Liver (tissue), 9 donors: ENCODE results near the gene RTN3. TPM values are rescaled to one million over a fixed set of nuclear protein-coding genes. Genes with fewer than 3 reads are reported as not detected.

ENCODE experiments used
- DNase-seq: peaks from one replicate; pipeline ENCODE4 v3.0.0-alpha.2; 2017; ENCODE audit warnings: low spot score
- H3K27ac ChIP-seq, 2 donors: one replicate each; pipeline ENCODE4 v1.7.0; 2013; ENCODE audit warnings: inconsistent platforms in 2 of 2, low read length in 2 of 2, control low read depth in 1 of 2, low read depth in 1 of 2, mild to moderate bottlenecking in 1 of 2
- H3K27me3 ChIP-seq, 4 donors: one replicate each; pipeline versions ENCODE4 v1.6.1 to v1.7.0; 2013; ENCODE audit warnings: low read length in 3 of 4, inconsistent platforms in 1 of 4, mild to moderate bottlenecking in 1 of 4, moderate library complexity in 1 of 4; ENCODE audit not compliant: control insufficient read depth in 4 of 4, insufficient read depth in 4 of 4
- H3K36me3 ChIP-seq, 4 donors: one replicate each; pipeline versions ENCODE4 v1.6.1 to v1.7.0; 2013; ENCODE audit warnings: low read length in 3 of 4, mild to moderate bottlenecking in 3 of 4, low read depth in 1 of 4, moderate library complexity in 1 of 4; ENCODE audit not compliant: control insufficient read depth in 4 of 4, insufficient read depth in 3 of 4
- H3K4me1 ChIP-seq, 4 donors: one replicate each; pipeline versions ENCODE4 v1.6.1 to v1.7.0; 2013; ENCODE audit warnings: low read length in 3 of 4, mild to moderate bottlenecking in 3 of 4, moderate library complexity in 1 of 4; ENCODE audit not compliant: control insufficient read depth in 4 of 4, insufficient read depth in 4 of 4
- H3K4me3 ChIP-seq, 3 donors: one replicate each; pipeline versions ENCODE4 v1.6.1 to v1.7.0; 2013; ENCODE audit warnings: low read length in 3 of 3, control low read depth in 1 of 3, low read depth in 1 of 3, mild to moderate bottlenecking in 1 of 3
- H3K9ac ChIP-seq, 2 donors: one replicate each; pipeline ENCODE4 v1.7.0; 2013; ENCODE audit warnings: low read length in 2 of 2, mild to moderate bottlenecking in 2 of 2, moderate library complexity in 2 of 2, control low read depth in 1 of 2, low read depth in 1 of 2
- H3K9me3 ChIP-seq, 4 donors: one replicate each; pipeline versions ENCODE4 v1.6.1 to v1.7.0; 2013; ENCODE audit warnings: low read length in 3 of 4; ENCODE audit not compliant: control insufficient read depth in 4 of 4
- EGR1 ChIP-seq, 2 donors: IDR thresholded peaks; 2 replicates each; pipeline ENCODE4 v1.6.1; 2016 to 2018; ENCODE audit warnings: antibody characterized with exemption in 2 of 2, low read depth in 2 of 2
- FOXA1 ChIP-seq: IDR thresholded peaks from 2 replicates; pipeline ENCODE4 v1.6.1; 2016; ENCODE audit warnings: antibody characterized with exemption
- FOXA2 ChIP-seq: IDR thresholded peaks from 2 replicates; pipeline ENCODE4 v1.6.1; 2016; ENCODE audit warnings: antibody characterized with exemption
- GABPA ChIP-seq, 2 donors: IDR thresholded peaks in 1 of 2; conservative IDR thresholded peaks in 1 of 2; 2 replicates each; pipeline ENCODE4 v1.6.1; 2016; ENCODE audit warnings: antibody characterized with exemption in 2 of 2, mild to moderate bottlenecking in 1 of 2, moderate library complexity in 1 of 2
- HNF4A ChIP-seq, 2 donors: conservative IDR thresholded peaks; 2 replicates each; pipeline ENCODE4 v1.6.1; 2016; ENCODE audit warnings: antibody characterized with exemption in 2 of 2, mild to moderate bottlenecking in 2 of 2
- HNF4G ChIP-seq: IDR thresholded peaks from 2 replicates; pipeline ENCODE4 v1.6.1; 2016; ENCODE audit warnings: antibody characterized with exemption
- JUND ChIP-seq, 2 donors: IDR thresholded peaks; 2 replicates each; pipeline ENCODE4 v1.6.1; 2016; ENCODE audit warnings: antibody characterized with exemption in 2 of 2
- NR2F2 ChIP-seq: IDR thresholded peaks from 2 replicates; pipeline ENCODE4 v1.6.1; 2016; ENCODE audit warnings: antibody characterized with exemption
- RAD21 ChIP-seq, 2 donors: IDR thresholded peaks; 2 replicates each; pipeline ENCODE4 v1.6.1; 2016; ENCODE audit warnings: antibody characterized with exemption in 2 of 2, mild to moderate bottlenecking in 2 of 2
- RXRA ChIP-seq, 2 donors: IDR thresholded peaks; 2 replicates each; pipeline ENCODE4 v1.6.1; 2017 to 2018; ENCODE audit warnings: antibody characterized with exemption in 2 of 2, mild to moderate bottlenecking in 1 of 2
- SP1 ChIP-seq: IDR thresholded peaks from 2 replicates; pipeline ENCODE4 v1.6.1; 2018; ENCODE audit warnings: antibody characterized with exemption, mild to moderate bottlenecking
- TAF1 ChIP-seq: conservative IDR thresholded peaks from 2 replicates; pipeline ENCODE4 v1.6.1; 2016; ENCODE audit warnings: antibody characterized with exemption, mild to moderate bottlenecking
- YY1 ChIP-seq: IDR thresholded peaks from 2 replicates; pipeline ENCODE4 v1.6.1; 2016; ENCODE audit warnings: antibody characterized with exemption, mild to moderate bottlenecking
- WGBS: extraction: QIAGEN DNeasy Blood & Tissue Kit; methylation state at CpG from one replicate; pipeline ENCODE4 v1.1.7; 2013; 5-methylcytosine and 5-hydroxymethylcytosine counted together
- polyA plus RNA-seq, 2 donors: library from polyadenylated mRNA; stranded (reverse) in 1 of 2; unstranded in 1 of 2; fragments of 200-250 nt in 1 of 2; fragments of >200 nt in 1 of 2; fragmentation: Nextera tagmentation in 1 of 2; extraction: Ambion mirVana in 1 of 2; gene quantifications; one replicate each; pipeline versions ENCODE4 v1.2.1 to v1.2.3, GENCODE V29; 2013 to 2015
- total RNA-seq, 2 donors: library from RNA; depleted of rRNA; stranded (reverse); fragments of >200 nt; gene quantifications; one replicate each; pipeline ENCODE4 v1.2.3, GENCODE V29; 2014
- TF ChIP-seq, protein P1 (sequence below): IDR thresholded peaks from 2 replicates; pipeline ENCODE4 v1.6.1; 2016; ENCODE audit warnings: antibody characterized with exemption, mild to moderate bottlenecking
- TF ChIP-seq, protein P2 (sequence below): IDR thresholded peaks from 2 replicates; pipeline ENCODE4 v1.6.1; 2016; ENCODE audit warnings: antibody characterized with exemption
- TF ChIP-seq, protein P3 (sequence below): fragments of 150-350 bp; IDR thresholded peaks from 2 replicates; pipeline ENCODE4 v1.5.1; 2017; ENCODE audit warnings: improper control_type of control experiment, low read depth, low read length; ENCODE audit not compliant: missing input control
- TF ChIP-seq, protein P4 (sequence below): IDR thresholded peaks from 2 replicates; pipeline ENCODE4 v1.6.1; 2016; ENCODE audit warnings: antibody characterized with exemption
- TF ChIP-seq, protein P5 (sequence below): IDR thresholded peaks from 2 replicates; pipeline ENCODE4 v1.6.1; 2016; ENCODE audit warnings: antibody characterized with exemption
- donor health status: healthy.
- donor health status: healthy.
- donor health status: healthy.
- donor health status: healthy.
- donor health status: healthy.

Gene RTN3
- total and polyA plus RNA-seq, 4 donors, result 29.7 to 49.3 (median 31.4) TPM

DNA sequence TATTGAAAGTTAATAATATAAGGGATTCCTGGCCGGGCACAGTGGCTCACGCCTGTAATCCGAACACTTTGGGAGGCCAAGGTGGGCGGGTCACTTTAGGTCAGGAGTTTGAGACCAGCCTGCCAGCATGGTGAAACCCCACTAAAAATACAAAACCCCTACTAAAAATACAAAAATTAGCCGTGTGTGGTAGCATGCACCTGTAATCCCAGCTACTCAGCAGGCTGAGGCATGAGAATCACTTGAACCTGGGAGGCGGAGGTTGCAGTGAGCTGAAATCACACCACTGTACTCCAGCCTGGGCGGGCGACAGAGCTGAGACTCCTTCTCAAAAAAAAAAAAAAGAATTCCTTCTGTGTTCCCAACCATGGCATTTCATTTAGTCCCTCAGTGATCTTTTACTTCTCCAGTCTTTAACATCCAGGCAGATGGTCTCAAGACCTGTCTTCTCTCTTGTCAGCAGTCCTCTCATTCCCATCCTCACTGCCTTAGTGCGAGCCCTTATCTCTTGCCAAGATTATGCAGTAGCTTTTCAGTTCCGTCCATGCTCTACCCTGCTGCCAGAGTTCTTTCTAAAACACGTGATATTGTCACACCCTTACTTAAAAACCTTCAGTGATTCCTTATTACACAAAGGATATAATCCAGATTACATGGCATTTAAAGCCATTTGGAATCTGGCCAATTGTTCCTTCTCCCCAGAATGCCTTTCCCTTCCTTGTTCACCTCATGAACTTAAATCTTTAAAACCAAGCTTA is 17.9 kb downstream of the RTN3 start (continued):
- TF ChIP-seq, protein P1, sequence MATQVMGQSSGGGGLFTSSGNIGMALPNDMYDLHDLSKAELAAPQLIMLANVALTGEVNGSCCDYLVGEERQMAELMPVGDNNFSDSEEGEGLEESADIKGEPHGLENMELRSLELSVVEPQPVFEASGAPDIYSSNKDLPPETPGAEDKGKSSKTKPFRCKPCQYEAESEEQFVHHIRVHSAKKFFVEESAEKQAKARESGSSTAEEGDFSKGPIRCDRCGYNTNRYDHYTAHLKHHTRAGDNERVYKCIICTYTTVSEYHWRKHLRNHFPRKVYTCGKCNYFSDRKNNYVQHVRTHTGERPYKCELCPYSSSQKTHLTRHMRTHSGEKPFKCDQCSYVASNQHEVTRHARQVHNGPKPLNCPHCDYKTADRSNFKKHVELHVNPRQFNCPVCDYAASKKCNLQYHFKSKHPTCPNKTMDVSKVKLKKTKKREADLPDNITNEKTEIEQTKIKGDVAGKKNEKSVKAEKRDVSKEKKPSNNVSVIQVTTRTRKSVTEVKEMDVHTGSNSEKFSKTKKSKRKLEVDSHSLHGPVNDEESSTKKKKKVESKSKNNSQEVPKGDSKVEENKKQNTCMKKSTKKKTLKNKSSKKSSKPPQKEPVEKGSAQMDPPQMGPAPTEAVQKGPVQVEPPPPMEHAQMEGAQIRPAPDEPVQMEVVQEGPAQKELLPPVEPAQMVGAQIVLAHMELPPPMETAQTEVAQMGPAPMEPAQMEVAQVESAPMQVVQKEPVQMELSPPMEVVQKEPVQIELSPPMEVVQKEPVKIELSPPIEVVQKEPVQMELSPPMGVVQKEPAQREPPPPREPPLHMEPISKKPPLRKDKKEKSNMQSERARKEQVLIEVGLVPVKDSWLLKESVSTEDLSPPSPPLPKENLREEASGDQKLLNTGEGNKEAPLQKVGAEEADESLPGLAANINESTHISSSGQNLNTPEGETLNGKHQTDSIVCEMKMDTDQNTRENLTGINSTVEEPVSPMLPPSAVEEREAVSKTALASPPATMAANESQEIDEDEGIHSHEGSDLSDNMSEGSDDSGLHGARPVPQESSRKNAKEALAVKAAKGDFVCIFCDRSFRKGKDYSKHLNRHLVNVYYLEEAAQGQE, result no peak
- TF ChIP-seq HNF4G (no peak), NR2F2 (no peak), GABPA (IDR thresholded peaks at IDR 0.05 in 1 of 2, conservative IDR thresholded peaks at IDR 0.05 in 1 of 2) (no peak)

DNA sequence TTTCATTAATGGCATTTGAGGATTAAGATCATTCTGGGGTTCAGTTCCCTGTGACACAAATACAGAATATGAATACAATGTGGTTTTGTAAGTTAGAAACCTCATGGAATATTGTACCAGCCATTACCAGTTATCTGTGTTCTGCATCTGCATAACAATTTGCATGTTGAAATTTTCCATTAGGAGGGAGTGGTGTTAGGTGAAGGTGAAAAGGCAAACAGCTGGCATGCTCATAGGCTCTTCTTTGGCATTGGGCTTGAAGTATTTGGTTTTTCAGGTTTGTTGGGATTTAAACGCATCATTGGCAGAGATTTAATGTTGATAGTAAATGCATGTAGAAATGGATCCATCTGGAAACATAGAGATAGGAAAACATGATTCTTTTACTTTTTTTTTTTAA is 18.6 kb downstream of the RTN3 start:
- Histone ChIP-seq H3K27me3 (no peaks in the 10 kb centered on the region), H3K4me1 (no peaks in the 10 kb centered on the region), H3K36me3 (no peaks in the 10 kb centered on the region), H3K9ac (no peak overlapping the region), H3K9me3 (no peaks in the 10 kb centered on the region), H3K27ac (no peak overlapping the region), H3K4me3 (no peak overlapping the region)
- no peak for TF ChIP-seq JUND (IDR thresholded peaks at IDR 0.05)
- no peak for TF ChIP-seq FOXA1
- no peak for TF ChIP-seq HNF4A (conservative IDR thresholded peaks at IDR 0.05)
- TF ChIP-seq SP1, result no peak
- TF ChIP-seq, protein P2, sequence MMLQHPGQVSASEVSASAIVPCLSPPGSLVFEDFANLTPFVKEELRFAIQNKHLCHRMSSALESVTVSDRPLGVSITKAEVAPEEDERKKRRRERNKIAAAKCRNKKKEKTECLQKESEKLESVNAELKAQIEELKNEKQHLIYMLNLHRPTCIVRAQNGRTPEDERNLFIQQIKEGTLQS, result no peak
- TF ChIP-seq YY1, result no peak
- TF ChIP-seq, protein P3, sequence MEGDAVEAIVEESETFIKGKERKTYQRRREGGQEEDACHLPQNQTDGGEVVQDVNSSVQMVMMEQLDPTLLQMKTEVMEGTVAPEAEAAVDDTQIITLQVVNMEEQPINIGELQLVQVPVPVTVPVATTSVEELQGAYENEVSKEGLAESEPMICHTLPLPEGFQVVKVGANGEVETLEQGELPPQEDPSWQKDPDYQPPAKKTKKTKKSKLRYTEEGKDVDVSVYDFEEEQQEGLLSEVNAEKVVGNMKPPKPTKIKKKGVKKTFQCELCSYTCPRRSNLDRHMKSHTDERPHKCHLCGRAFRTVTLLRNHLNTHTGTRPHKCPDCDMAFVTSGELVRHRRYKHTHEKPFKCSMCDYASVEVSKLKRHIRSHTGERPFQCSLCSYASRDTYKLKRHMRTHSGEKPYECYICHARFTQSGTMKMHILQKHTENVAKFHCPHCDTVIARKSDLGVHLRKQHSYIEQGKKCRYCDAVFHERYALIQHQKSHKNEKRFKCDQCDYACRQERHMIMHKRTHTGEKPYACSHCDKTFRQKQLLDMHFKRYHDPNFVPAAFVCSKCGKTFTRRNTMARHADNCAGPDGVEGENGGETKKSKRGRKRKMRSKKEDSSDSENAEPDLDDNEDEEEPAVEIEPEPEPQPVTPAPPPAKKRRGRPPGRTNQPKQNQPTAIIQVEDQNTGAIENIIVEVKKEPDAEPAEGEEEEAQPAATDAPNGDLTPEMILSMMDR, result no peak
- no peak for TF ChIP-seq FOXA2
- TF ChIP-seq GABPA (IDR thresholded peaks at IDR 0.05 in 1 of 2, conservative IDR thresholded peaks at IDR 0.05 in 1 of 2), result no peak
- no peak for TF ChIP-seq HNF4G
- TF ChIP-seq RXRA (IDR thresholded peaks at IDR 0.05), result no peak
- TF ChIP-seq TAF1, result no peak
- TF ChIP-seq, protein P4, sequence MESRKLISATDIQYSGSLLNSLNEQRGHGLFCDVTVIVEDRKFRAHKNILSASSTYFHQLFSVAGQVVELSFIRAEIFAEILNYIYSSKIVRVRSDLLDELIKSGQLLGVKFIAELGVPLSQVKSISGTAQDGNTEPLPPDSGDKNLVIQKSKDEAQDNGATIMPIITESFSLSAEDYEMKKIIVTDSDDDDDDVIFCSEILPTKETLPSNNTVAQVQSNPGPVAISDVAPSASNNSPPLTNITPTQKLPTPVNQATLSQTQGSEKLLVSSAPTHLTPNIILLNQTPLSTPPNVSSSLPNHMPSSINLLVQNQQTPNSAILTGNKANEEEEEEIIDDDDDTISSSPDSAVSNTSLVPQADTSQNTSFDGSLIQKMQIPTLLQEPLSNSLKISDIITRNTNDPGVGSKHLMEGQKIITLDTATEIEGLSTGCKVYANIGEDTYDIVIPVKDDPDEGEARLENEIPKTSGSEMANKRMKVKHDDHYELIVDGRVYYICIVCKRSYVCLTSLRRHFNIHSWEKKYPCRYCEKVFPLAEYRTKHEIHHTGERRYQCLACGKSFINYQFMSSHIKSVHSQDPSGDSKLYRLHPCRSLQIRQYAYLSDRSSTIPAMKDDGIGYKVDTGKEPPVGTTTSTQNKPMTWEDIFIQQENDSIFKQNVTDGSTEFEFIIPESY, result no peak
- no peak for TF ChIP-seq RAD21 (IDR thresholded peaks at IDR 0.05)
- TF ChIP-seq, protein P1, result no peak
- TF ChIP-seq EGR1 (IDR thresholded peaks at IDR 0.05; ENCODE audit: low read depth in 2 of 2), result no peak
- TF ChIP-seq NR2F2, result no peak
- TF ChIP-seq, protein P5, sequence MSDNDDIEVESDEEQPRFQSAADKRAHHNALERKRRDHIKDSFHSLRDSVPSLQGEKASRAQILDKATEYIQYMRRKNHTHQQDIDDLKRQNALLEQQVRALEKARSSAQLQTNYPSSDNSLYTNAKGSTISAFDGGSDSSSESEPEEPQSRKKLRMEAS, result no peak
- DNase-seq, result no peak
- 92% methylated on average over 1 of the region's 1 CpG for WGBS
